GM21528 (cell line): ENCODE data around the gene LCP2.
A peak's percentile ranks its signal among the peaks of the same experiment; 100 is the strongest.

Experiments used
- ATAC-seq: cut with Tn5 transposase; IDR thresholded peaks from one replicate; pipeline ENCODE4 v1.9.1; 2021; ENCODE audit warnings: mild to moderate bottlenecking, moderate library complexity; ENCODE audit not compliant: unreplicated experiment, low FRiP score

LCP2 gene

GRCh38 chr5:170316937-170317336 is 19.4 kb upstream of the LCP2 start:
- ATAC-seq: no peak

- ATAC-seq: no peak
These were observed 17.6 kb upstream of the LCP2 start for GRCh38 chr5:170315154-170315553.

DNA sequence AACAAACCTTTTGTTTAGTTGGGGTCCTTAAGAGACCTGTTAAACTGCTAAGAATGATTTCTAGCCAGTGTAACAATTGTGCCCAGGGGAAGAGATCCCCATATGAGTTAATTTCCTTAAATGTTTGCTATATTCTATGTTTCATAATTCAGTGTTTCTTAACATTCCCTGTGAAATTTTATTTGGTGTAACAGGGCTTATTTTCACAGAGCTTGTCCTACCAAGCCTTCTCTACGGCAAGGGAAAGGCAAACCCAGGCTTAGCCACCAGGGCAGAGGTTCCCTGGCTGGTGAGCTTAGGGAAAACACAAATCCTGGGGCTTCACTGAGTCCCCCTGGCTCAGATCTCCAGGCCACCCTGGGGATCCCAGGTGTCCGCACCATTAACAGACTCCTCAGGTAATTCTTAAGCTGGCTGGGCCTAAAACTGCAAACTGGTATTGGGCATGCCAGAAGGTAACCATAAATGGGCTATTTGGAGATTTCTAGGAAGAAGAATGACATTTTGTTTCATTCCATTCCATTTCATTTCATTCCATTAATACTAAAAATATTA is 17.0 kb upstream of the LCP2 start:
- ATAC-seq: no peak

- no peak for ATAC-seq
These were observed 16.2 kb upstream of the LCP2 start for GRCh38 chr5:170313816-170314215.

- no peak for ATAC-seq
These were observed 15.8 kb upstream of the LCP2 start for GRCh38 chr5:170313344-170313743.

- ATAC-seq: no peak
These were observed 15.1 kb upstream of the LCP2 start for GRCh38 chr5:170312666-170313065.

- no peak for ATAC-seq
These were observed 14.7 kb upstream of the LCP2 start for GRCh38 chr5:170312301-170312595.

DNA sequence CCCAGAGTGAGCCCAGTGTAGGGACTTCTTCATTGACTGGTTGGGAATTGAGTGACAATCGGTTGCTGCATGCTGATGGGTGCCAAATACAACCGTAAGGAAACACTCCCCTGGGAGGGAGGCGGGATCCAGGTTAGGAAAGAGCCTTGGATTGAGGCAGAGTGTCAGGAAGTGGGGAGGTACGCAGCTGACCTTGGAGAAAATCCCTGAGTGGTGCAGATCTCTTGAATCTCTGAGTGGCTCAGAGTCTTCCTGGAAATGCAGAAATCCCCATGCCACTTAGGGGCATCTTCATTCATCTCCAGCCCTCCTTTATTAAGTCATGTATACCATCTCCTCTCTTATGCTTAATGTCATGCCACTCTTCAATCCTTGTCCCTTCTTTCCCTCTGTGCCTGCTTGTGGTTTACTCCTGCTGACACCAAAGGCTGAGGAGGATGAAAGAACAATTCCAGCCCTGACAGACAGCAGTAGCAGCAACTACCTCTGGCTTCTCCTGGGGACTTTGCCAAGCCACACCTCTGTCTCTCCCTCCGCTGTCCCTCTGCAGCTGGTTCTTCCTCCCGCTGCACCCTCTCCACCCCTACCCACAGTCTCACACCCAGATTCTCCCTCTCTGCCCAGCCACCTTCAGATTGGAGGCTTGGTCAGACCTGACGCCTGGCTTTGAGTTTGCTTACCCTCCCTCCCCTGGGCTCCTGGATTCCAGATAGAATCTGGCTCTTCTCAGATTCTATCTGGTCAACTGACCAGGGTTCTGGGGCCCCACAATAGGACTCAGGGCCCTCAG is 14.1 kb upstream of the LCP2 start:
- ATAC-seq: no peak

GRCh38 chr5:170310256-170310926 is 12.8 kb upstream of the LCP2 start:
- no peak for ATAC-seq

- ATAC-seq: no peak
These were observed 11.1 kb upstream of the LCP2 start for GRCh38 chr5:170308686-170309085.

GRCh38 chr5:170307575-170308465 is 10.2 kb upstream of the LCP2 start:
- no peak for ATAC-seq

GRCh38 chr5:170306381-170306831 is 8.8 kb upstream of the LCP2 start:
- no peak for ATAC-seq

- no peak for ATAC-seq
These were observed 8.1 kb upstream of the LCP2 start for GRCh38 chr5:170305646-170306025.

DNA sequence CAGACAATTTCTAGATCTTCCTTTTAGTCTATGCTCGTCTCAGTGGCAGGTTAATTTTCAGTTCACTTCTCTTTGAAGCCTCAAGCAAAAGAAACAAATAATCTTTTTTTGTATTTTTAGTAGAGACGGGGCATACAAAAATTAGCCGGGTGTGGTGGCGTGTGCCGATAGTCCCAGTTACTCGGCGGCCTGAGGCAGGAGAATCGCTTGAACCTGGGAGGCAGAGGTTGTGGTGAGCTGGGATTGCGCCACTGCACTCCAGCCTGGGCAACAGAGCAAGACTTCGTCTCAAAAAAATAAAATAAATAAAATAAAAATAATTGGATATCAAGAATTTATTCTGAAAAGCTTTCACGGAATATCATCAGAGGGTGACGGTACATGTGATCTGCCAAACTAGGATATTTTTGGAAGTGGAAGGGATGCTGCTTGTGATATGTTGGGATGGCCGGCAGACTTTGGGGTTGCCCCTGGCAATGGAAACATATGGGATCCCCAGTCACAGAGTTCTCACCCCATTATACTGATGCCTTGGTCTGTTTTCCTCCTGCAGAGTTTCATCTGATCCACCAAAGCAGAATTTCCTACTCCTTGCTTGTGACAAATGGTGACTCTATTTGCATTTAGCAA is 7.6 kb upstream of the LCP2 start:
- no peak for ATAC-seq

GRCh38 chr5:170303549-170303948 is 6.0 kb upstream of the LCP2 start:
- ATAC-seq: no peak

DNA sequence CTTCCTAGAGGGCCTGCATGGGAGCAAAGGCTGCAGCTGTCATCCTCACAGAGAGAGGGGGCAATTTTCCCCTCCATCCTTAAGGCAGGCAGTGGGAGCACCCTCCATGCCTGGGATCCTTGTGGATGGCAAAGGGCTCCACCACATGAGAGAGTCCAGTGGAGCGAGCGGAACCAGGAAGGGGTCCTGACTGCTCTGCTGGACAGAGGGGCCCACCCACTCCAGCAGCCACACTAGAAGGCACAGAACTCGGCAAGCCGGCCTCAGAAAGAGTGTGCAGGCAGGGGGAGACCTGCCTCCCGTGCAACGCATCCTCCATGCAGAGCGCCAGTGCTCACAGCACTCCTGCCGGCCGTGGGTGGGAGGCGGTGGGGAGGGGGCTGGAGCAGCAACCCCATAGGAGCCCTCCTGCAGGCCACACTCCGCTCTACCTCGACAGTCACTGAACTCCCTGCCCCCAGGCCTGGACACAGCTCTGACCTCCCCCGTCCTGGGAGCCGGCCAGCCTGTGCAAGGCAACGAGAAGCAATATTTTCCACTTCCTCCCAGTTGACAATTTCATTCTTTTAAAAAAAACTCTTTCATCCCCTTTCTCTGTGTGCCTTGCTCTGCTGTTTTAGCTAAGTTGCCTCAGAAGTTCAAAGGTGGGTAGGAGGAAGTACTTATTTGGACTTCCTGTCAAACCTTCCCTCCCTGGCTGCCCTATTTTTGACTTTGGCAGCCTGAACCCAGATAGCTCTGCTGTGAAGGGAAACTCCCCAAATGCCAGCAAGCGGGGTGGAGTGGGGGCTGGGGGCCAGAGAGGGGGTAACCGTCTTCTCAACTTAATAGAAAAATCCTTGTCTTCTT is 5.3 kb upstream of the LCP2 start:
- ATAC-seq: peak; percentile 87

DNA sequence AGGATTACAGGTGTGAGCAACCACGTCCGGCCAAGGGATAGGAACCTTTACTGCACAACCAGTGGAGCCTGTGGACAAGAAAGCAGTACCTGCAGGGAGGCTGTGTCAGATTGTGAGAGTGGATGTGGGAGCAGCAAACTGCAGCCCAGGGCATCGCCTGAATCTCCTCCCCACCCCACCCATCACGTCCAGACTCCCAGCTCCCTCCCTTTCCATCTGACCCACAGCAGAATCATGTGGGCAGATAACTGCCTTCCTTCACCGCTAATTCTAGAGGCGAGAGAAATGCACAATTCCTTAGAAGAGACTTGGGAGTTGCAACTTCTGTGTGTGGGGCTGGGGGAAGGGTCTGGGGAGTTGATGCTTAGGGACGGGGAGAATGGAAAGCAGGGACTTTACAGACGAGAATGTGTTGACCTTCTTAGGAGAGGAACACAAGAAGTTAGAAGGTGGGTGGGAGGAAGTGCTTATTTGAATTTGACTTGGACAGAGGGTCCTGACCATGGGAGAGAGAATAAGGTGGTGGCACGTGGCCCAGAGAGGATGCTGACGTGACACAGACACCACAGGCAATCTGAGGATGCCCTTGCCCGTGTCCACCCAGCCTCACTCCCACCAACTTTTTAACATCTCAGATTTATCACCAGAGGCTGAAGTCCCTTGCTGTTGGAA is 4.5 kb upstream of the LCP2 start:
- ATAC-seq: no peak

- no peak for ATAC-seq
These were observed 3.6 kb upstream of the LCP2 start for GRCh38 chr5:170301149-170301548.

GRCh38 chr5:170300361-170301013 is 2.9 kb upstream of the LCP2 start:
- ATAC-seq: no peak
